Parathyroid adenoma (tissue), 2 donors: Measurements from ENCODE around the gene SLC41A3.

Experiments used
- H2AFZ ChIP-seq: fragments of 300-600 bp; sonication (generic); one replicate; pipeline ENCODE4 v1.7.0; 2017; ENCODE audit warnings: antibody characterized with exemption, mild to moderate bottlenecking
- H3K27ac ChIP-seq: fragments of 300-600 bp; sonication (generic); one replicate; pipeline ENCODE4 v1.7.0; 2017
- H3K27me3 ChIP-seq: fragments of 300-600 bp; sonication (generic); one replicate; pipeline ENCODE4 v1.7.0; 2017; ENCODE audit warnings: low read length; ENCODE audit not compliant: control insufficient read depth, insufficient read depth
- H3K36me3 ChIP-seq: fragments of 300-600 bp; sonication (generic); one replicate; pipeline ENCODE4 v1.7.0; 2017; ENCODE audit warnings: low read length; ENCODE audit not compliant: control insufficient read depth, insufficient read depth
- H3K4me1 ChIP-seq: fragments of 300-600 bp; sonication (generic); one replicate; pipeline ENCODE4 v1.7.0; 2017; ENCODE audit warnings: control low read depth
- H3K4me2 ChIP-seq: fragments of 300-600 bp; sonication (generic); one replicate; pipeline ENCODE4 v1.7.0; 2017; ENCODE audit warnings: low read length
- H3K4me3 ChIP-seq: fragments of 300-600 bp; sonication (generic); one replicate; pipeline ENCODE4 v1.7.0; 2017; ENCODE audit warnings: low read depth, low read length
- H3K79me2 ChIP-seq: fragments of 300-600 bp; sonication (generic); one replicate; pipeline ENCODE4 v1.7.0; 2017; ENCODE audit warnings: control low read depth
- H3K9ac ChIP-seq: fragments of 300-600 bp; sonication (generic); one replicate; pipeline ENCODE4 v1.7.0; 2017; ENCODE audit warnings: mild to moderate bottlenecking
- H3K9me3 ChIP-seq: fragments of 300-600 bp; sonication (generic); one replicate; pipeline ENCODE4 v1.7.0; 2017; ENCODE audit warnings: low read length; ENCODE audit not compliant: control insufficient read depth
- TF ChIP-seq, protein P1 (sequence below): fragments of 300-600 bp; sonication (generic); IDR thresholded peaks from one replicate; pipeline ENCODE4 v1.7.0; 2017; ENCODE audit warnings: antibody characterized with exemption, mild to moderate bottlenecking
- donor health status: primary hyperparathyroidism.

Gene SLC41A3

DNA sequence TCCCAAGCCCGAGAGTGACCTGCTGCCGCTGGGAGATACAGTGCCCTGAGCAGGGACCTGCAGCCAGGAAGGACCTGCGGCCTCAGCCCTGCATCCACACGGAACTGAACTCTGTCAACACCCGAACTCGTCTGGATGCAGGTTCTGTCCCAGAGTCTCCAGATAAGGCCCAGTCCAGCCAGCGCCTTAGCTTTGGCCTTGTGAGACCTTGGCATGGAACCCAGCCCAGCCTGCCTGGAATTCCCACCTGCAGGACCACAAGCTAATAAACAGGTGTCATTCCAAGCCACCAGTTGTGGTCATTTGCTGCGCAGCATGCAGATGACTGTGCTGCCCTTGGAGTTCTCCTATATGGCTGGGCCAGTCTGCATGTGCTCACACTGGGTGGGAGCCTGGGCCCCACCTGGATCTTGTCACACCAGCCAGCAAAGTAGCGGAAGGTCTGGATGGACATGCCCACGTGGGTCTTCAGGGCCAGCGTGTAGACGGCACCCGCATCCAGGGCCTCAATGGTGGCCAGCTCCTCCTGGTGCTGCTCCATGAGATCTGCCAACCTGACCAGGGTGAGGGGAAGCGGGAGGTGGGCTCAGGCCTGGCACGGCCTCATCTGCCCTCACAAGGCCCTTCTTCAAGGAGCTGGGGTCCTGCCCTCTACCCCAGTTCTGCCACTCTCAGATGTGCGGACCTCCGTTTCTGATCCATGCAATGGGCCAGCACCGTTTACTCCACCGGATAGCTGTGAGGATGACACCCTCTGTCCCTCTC is 47.2 kb upstream of the SLC41A3 start:
- H3K27ac ChIP-seq: no peak overlapping the region
- H3K27me3 ChIP-seq: no peaks in the 10 kb centered on the region
- no peak overlapping the region for H3K4me3 ChIP-seq
- no peaks in the 10 kb centered on the region for H3K79me2 ChIP-seq
- no peaks in the 10 kb centered on the region for H3K36me3 ChIP-seq
- H3K9me3 ChIP-seq: no peaks in the 10 kb centered on the region
- peaks cover 4% of the 10 kb centered on the region for H3K4me1 ChIP-seq
- H3K4me2 ChIP-seq: no peak overlapping the region
- H3K9ac ChIP-seq: no peak overlapping the region
- TF ChIP-seq, protein P1, sequence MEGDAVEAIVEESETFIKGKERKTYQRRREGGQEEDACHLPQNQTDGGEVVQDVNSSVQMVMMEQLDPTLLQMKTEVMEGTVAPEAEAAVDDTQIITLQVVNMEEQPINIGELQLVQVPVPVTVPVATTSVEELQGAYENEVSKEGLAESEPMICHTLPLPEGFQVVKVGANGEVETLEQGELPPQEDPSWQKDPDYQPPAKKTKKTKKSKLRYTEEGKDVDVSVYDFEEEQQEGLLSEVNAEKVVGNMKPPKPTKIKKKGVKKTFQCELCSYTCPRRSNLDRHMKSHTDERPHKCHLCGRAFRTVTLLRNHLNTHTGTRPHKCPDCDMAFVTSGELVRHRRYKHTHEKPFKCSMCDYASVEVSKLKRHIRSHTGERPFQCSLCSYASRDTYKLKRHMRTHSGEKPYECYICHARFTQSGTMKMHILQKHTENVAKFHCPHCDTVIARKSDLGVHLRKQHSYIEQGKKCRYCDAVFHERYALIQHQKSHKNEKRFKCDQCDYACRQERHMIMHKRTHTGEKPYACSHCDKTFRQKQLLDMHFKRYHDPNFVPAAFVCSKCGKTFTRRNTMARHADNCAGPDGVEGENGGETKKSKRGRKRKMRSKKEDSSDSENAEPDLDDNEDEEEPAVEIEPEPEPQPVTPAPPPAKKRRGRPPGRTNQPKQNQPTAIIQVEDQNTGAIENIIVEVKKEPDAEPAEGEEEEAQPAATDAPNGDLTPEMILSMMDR: no peak
- H2AFZ ChIP-seq: no peak overlapping the region

DNA sequence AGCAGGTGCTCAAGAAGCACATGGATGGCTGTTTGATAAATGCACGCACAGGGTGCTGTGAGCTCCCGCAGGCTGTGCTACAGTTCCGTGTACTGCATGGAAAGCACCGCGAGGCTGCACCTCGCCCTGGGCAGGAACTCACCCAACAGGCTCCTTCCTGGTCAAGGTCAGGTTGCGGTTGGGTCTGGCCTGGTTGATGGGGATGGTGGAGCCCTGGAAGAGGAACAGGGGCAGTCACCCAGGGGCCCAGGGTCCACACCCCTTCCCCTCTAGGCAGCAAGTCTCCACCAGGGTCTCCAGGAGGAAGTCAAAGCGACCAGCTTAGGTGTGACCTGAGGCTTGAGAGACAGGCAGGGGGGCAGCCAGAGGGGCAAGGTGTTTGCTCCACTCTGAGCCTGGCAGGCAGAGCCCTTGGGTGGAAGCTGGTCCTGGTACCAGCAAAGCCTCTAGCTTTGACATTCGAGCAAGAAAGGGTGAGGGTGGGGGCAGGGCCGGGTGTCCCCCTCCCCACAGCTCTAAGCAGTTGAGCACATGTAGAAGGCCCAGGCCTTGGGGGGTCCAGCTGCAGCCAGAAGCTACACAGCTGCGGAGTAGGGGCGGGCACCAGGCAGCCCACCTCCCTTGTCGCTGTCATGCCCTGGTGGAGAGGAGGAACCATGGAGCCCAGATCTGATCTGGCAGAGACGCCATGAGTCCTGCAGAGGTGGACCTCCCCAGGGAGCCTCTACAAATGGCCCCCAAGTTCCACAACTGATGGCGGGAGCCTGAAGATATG is 46.3 kb upstream of the SLC41A3 start:
- Histone ChIP-seq H2AFZ (no peak overlapping the region), H3K4me3 (no peak overlapping the region), H3K36me3 (no peaks in the 10 kb centered on the region), H3K4me1 (peaks cover 4% of the 10 kb centered on the region), H3K27ac (no peak overlapping the region), H3K9me3 (no peaks in the 10 kb centered on the region), H3K27me3 (no peaks in the 10 kb centered on the region), H3K9ac (no peak overlapping the region), H3K79me2 (no peaks in the 10 kb centered on the region), H3K4me2 (no peak overlapping the region)
- TF ChIP-seq, protein P1: no peak

DNA sequence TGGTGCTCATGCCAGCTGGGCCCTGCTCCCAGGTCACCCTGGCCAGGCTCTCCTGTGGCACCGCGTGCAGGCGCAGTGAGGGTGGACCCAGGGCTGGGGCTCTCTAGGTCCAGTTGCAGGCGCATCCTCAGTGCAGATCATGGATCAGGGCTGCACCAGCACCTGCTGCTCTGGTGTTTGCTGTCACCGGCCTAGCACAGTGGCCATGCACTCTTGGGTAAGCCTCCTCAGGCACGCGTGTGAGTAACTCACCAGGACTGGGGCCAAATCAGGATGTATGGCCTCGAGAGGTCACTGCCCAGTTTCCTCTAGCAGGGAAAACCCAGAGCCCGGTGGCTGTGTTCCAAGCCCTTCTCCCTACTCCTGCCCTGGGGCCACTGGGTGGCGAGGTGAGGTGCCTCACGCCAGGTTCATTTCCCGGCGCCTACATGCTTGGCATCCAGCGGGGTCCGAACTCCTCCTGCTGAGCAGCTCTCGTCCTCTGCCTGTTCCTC is 45.5 kb upstream of the SLC41A3 start:
- TF ChIP-seq, protein P1: no peak
- Histone ChIP-seq H3K4me3 (no peak overlapping the region), H3K27ac (no peak overlapping the region), H3K79me2 (no peaks in the 10 kb centered on the region), H3K36me3 (no peaks in the 10 kb centered on the region), H3K9ac (no peak overlapping the region), H3K9me3 (no peaks in the 10 kb centered on the region), H3K4me1 (peaks cover 4% of the 10 kb centered on the region), H3K27me3 (no peaks in the 10 kb centered on the region), H3K4me2 (no peak overlapping the region), H2AFZ (no peak overlapping the region)

DNA sequence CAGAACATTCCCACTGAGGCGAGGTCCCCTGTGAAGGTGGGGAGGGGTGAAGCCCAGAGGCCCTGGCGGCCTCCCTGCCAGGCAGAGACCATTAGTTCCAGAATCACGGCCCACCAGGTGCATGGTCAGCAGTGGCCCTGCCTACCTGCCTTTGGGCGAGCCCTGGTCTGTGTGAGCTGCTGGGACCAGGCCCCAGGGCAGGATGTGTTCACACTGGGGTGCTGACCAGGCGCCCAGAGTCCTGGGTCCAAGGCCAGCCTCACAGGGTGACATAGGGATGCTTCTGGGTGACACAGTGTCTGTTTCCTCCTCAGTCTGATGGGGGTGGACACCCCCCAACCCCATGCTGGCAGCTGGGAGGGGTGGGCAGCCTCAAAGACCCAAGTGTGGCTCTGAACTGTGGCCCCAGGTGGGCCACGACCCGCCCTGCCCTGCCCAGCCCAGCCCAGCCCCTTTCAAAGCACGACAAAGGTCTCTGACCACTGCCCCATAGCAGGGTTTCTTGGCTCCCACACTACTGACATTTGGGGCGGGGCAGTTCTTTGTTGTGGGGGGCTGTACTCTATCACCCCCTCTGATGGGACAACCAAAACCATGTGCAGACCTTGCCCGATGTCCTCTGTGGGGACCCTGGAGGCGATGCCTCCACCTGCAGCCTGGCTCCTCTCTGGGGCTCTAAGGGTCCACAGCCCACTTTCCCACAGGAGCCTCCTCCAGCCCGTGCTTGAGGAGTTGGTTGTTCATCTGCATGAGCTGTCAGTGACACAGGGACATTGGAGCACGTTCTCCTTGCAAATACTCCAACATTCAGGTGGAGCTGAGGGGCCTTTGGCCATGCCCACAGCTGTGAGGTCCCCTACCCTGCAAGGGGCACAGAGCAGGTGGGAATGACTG is 44.8 kb upstream of the SLC41A3 start:
- Histone ChIP-seq H3K9ac (no peak overlapping the region), H3K36me3 (no peaks in the 10 kb centered on the region), H3K4me2 (no peak overlapping the region), H3K27ac (no peak overlapping the region), H3K4me1 (no peaks in the 10 kb centered on the region), H3K9me3 (no peaks in the 10 kb centered on the region), H2AFZ (no peak overlapping the region), H3K27me3 (no peaks in the 10 kb centered on the region), H3K4me3 (no peak overlapping the region), H3K79me2 (no peaks in the 10 kb centered on the region)
- TF ChIP-seq, protein P1: no peak
